Dendritic cell treated with granulocyte-macrophage colony-stimulating factor and Interleukin-4, amounts not matched to agents 40 ng/mL and 50 ng/mL, for 4 days (primary cell): ENCODE data around the gene SELE.

Experiments
- H3K27ac Mint-ChIP-seq: one replicate; pipeline ENCODE4 v1.8.0; 2022; ENCODE audit warnings: mild to moderate bottlenecking, mixed read lengths
- H3K27me3 Mint-ChIP-seq: one replicate; pipeline ENCODE4 v1.8.0; 2022; ENCODE audit warnings: mild to moderate bottlenecking, mixed read lengths
- H3K36me3 Mint-ChIP-seq: one replicate; pipeline ENCODE4 v1.8.0; 2022; ENCODE audit warnings: low read depth, mixed read lengths
- H3K4me1 Mint-ChIP-seq: one replicate; pipeline ENCODE4 v1.8.0; 2022; ENCODE audit warnings: low read depth, mixed read lengths
- H3K4me3 Mint-ChIP-seq: one replicate; pipeline ENCODE4 v1.8.0; 2022; ENCODE audit warnings: mild to moderate bottlenecking, moderate library complexity, mixed read lengths
- H3K9me3 Mint-ChIP-seq: one replicate; pipeline ENCODE4 v1.8.0; 2022; ENCODE audit warnings: mixed read lengths
- intact Hi-C: fragments of 100-400 bp; cut with micrococcal nuclease; formaldehyde crosslinking; loops from one replicate; pipeline ENCODE4 v1.15.0; 2022

The SELE gene, protein sequence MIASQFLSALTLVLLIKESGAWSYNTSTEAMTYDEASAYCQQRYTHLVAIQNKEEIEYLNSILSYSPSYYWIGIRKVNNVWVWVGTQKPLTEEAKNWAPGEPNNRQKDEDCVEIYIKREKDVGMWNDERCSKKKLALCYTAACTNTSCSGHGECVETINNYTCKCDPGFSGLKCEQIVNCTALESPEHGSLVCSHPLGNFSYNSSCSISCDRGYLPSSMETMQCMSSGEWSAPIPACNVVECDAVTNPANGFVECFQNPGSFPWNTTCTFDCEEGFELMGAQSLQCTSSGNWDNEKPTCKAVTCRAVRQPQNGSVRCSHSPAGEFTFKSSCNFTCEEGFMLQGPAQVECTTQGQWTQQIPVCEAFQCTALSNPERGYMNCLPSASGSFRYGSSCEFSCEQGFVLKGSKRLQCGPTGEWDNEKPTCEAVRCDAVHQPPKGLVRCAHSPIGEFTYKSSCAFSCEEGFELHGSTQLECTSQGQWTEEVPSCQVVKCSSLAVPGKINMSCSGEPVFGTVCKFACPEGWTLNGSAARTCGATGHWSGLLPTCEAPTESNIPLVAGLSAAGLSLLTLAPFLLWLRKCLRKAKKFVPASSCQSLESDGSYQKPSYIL

DNA sequence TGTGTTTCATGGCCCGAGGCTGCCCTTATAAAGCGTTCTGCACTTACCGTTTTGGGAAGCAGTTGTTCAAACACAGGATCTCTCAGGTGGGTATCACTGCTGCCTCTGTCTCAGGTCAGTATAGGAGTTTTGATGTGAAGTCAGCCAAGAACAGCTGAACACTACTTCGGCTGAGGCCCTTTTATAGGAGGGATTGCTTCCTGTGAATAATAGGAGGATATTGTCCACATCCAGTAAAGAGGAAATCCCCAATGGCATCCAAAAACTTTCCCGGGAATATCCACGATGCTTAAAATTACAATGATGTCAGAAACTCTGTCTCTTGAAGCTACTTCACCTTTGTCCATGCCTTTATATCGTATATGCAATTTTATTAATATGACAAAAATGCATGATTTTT is at the start of gene SELE:
Gene SELE (minus strand): TSS at position 156 of the 400 bp plus-strand sequence. CDS start 467 bp downstream, outside the sequence.
- no peak within 1 kb of the TSS for H3K4me3 Mint-ChIP-seq
- intact Hi-C loops = no loop called here
- H3K9me3 Mint-ChIP-seq = no peaks in the 10 kb centered on the region
- H3K27me3 Mint-ChIP-seq = peaks cover 3% of the 10 kb centered on the region
- H3K27ac Mint-ChIP-seq = no peak within 1 kb of the TSS
- no peaks in the 10 kb centered on the region for H3K36me3 Mint-ChIP-seq
- H3K4me1 Mint-ChIP-seq = no peaks in the 10 kb centered on the region

DNA sequence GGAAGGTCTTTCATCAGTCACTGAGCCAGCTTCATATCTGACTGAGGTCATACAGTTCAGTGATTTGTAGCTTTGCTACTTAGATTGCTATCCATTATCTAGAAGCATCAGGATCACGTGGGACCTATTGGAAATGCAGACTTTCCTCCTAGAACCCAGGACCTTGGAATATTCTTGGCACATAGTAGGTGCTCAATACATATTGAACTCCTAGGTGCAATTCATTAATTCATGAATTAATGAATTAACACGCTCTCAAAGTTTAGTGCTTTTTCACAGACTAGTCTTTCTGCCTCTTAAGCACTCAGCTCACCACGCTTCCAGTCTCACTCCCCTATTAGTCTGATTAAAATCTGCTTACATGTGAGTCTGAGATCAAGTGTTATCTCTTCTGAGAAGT is 48.7 kb upstream of the SELE start:
- Mint-ChIP-seq H3K4me3 (no peak overlapping the region), H3K27ac (no peak overlapping the region), H3K27me3 (peaks cover 17% of the 10 kb centered on the region), H3K9me3 (no peaks in the 10 kb centered on the region), H3K4me1 (peaks cover 5% of the 10 kb centered on the region), H3K36me3 (no peaks in the 10 kb centered on the region)
- intact Hi-C loops = no loop called here

DNA sequence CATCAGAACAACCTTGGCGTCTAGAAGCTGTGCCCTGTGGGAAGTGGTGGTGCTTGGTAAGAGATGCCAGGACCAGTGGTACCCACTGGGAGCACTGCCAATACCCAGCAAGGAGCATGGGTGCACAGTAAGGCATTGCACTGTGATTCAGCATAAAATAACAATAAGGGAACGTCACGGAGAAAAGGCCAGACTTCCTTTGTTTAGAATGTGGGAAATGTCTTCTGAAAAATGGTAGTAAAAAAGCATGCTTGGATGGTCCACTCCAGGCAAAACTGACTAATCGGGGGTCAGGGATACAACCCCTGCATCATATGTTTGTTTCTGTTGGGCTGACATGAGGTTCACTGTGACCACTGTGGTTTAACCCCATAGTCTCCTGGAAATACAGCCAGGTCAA is 46.1 kb upstream of the SELE start:
- intact Hi-C loops = no loop called here
- H3K27me3 Mint-ChIP-seq = peaks cover 6% of the 10 kb centered on the region
- H3K9me3 Mint-ChIP-seq = no peaks in the 10 kb centered on the region
- peaks cover 5% of the 10 kb centered on the region for H3K4me1 Mint-ChIP-seq
- no peak overlapping the region for H3K27ac Mint-ChIP-seq
- no peak overlapping the region for H3K4me3 Mint-ChIP-seq
- H3K36me3 Mint-ChIP-seq = no peaks in the 10 kb centered on the region

DNA sequence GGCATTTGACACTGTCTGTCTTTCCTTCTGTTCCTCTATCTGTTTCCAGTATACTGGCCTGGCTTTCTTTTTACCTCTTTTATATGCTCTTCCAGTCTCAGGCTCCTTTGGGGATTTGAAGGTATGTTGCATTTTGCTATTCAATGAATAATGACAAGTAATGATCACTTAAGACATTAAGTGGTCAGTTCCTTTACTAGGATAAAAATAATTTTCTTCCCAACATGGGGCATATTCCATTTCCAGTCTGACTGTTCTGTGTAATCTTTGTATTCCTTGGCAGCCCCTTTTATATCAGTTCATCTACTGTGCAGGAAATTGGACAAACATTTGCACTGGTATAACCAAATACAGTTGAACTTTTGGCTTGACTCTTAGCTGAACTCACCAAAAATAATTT is 45.3 kb upstream of the SELE start:
- Mint-ChIP-seq H3K4me1 (peaks cover 5% of the 10 kb centered on the region), H3K36me3 (no peaks in the 10 kb centered on the region), H3K27me3 (peaks cover under 1% of the 10 kb centered on the region), H3K27ac (no peak overlapping the region), H3K9me3 (no peaks in the 10 kb centered on the region), H3K4me3 (no peak overlapping the region)
- intact Hi-C loops = no loop called here

DNA sequence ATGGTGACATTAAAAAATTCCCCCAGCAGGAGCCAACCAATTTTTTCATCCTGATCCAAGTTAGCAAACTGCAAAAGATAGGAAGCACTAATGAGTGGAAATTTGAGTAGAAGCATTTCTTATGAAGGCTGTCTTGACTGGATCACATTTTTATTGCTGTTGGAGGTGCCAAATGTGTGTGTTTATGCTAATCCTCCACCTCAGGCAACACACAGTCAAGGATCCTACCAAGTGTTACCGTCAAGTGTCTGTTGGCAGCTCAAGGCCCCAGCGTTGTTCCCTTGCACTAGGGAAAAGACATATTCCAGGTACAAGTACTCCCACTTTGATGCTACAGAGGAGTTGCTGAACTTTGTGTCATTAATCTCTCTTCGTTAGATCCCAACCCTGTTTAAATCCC is 42.6 kb upstream of the SELE start:
- Mint-ChIP-seq H3K4me3 (no peak overlapping the region), H3K36me3 (no peaks in the 10 kb centered on the region), H3K27me3 (no peaks in the 10 kb centered on the region), H3K4me1 (peaks cover 5% of the 10 kb centered on the region), H3K9me3 (no peaks in the 10 kb centered on the region), H3K27ac (no peak overlapping the region)
- intact Hi-C loops = no loop called here

DNA sequence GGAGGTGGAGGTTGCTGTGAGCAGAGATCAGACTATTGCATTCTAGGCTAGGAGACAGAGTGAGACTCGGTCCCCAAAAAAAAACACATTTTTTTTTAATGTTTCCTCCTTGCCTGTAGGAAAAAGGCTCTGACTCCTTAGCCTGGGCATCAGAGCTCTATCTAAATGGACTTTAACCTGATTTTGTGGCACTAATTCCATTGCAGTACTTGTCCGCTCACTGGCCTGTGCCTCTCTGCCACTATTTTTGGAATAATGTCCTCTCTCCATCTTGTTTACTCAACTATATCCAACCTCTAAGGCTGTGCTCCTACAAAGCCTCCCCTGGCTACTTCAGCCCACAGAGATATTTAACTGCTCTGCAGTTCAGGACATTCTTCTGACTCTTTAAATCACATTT is 34.3 kb upstream of the SELE start:
- Mint-ChIP-seq H3K27me3 (no peaks in the 10 kb centered on the region), H3K4me1 (no peaks in the 10 kb centered on the region), H3K27ac (no peak overlapping the region)

DNA sequence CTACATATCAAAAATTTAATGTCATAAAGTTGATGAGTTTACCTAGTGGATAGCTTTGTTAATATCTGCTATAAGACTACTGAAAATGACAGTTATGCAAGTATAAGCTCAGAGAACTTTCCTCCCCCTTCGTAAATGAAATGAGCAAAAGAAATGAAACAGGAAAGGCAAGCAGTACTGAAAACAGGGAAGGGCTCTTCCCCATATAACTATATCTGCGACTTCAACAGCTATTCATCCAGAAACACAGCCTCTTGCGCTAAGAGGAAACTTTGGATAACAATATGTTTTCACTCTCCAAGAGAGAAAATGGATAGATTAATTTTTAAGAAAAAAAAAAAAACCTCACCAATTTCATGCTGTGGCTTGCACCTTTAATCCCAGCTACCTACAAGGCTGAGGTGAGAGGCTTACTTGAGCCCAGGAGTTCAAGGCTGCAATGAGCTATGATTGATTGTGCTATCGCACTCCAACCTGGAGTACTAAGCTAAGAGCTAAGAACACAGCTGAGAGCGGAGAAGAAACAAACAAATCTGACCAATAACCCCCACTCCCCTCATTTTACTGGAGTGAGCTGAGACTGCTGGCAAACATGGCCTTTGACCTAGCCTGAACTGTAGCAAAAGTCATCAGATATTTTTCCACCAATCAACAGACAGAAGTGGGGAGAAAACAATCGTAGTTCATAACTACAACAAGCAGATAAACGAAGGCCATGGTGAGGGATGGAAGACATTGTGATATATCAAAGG is 31.9 kb upstream of the SELE start:
- Mint-ChIP-seq H3K4me3 (no peak overlapping the region), H3K27me3 (no peaks in the 10 kb centered on the region), H3K27ac (no peak overlapping the region), H3K9me3 (no peaks in the 10 kb centered on the region), H3K36me3 (no peaks in the 10 kb centered on the region), H3K4me1 (no peaks in the 10 kb centered on the region)
- intact Hi-C loops = no loop called here

More for the DNA sequence above, 34.3 kb upstream of the SELE start:
- H3K36me3 Mint-ChIP-seq = no peaks in the 10 kb centered on the region
- no peaks in the 10 kb centered on the region for H3K9me3 Mint-ChIP-seq
- intact Hi-C loops = no loop called here
- no peak overlapping the region for H3K4me3 Mint-ChIP-seq

DNA sequence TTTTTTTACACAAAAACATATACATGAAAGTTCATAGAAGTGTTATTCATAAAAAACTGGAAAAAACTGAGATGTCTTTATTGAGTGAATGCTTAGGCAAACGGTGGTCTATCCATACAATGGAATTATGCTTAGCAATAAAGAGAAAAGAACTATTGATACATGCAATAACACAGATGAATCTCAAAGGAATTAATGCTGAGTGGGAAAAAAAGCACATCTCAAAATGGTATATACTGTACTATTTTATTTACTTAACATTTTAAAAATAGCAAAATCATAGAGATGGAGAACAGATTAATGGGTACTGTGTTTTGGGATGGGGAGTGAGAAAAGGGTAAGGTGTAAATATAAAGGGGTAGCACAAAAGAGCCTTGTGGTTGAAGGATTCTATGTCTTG is 31.0 kb upstream of the SELE start:
- Mint-ChIP-seq H3K27me3 (no peaks in the 10 kb centered on the region), H3K4me3 (no peak overlapping the region), H3K9me3 (no peaks in the 10 kb centered on the region), H3K4me1 (no peaks in the 10 kb centered on the region), H3K36me3 (no peaks in the 10 kb centered on the region), H3K27ac (no peak overlapping the region)
- intact Hi-C loops = no loop called here

DNA sequence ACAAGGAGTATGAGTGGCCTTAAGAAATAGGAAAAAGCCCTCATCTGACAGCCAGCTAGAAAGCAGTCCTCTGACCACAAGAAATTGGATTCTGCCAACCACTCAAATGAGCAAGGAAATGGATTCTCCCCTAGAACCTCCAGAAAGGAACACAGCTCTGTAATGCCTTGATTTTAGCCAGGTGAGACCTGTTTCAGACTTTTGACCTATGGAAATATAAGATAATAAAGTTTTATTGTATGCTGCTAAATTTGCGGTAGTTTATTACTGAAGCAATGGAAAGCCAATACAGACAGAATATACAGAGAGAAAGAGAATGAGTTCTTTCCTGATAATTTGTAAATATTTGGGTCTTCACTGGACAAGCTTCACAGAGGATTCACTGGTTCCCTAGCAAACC is 28.8 kb upstream of the SELE start:
- Mint-ChIP-seq H3K4me3 (no peak overlapping the region), H3K27me3 (no peaks in the 10 kb centered on the region), H3K36me3 (no peaks in the 10 kb centered on the region), H3K9me3 (no peaks in the 10 kb centered on the region), H3K27ac (no peak overlapping the region), H3K4me1 (no peaks in the 10 kb centered on the region)
- intact Hi-C loops = no loop called here

DNA sequence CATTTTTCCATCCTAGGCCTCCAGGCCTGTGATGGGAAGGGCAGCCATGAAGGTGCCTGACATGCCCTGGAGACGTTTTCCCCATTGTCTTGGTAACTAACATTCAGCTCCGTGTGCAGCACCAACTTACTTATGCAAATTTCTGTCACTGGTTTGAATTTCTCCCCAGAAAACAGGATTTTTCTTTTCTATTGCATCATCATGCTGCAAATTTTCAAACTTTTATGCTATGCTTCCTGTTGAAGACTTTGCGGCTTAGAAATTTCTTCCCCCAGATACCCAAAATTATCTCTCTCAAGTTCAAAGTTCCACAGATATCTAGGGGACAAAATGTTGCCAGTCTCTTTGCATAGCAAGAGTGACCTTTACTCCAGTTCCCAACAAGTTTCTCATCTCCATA is 25.2 kb upstream of the SELE start:
- no peaks in the 10 kb centered on the region for H3K9me3 Mint-ChIP-seq
- no peak overlapping the region for H3K27ac Mint-ChIP-seq
- no peaks in the 10 kb centered on the region for H3K27me3 Mint-ChIP-seq
- intact Hi-C loops = no loop called here
- H3K4me3 Mint-ChIP-seq = no peak overlapping the region
- no peaks in the 10 kb centered on the region for H3K4me1 Mint-ChIP-seq
- no peaks in the 10 kb centered on the region for H3K36me3 Mint-ChIP-seq

DNA sequence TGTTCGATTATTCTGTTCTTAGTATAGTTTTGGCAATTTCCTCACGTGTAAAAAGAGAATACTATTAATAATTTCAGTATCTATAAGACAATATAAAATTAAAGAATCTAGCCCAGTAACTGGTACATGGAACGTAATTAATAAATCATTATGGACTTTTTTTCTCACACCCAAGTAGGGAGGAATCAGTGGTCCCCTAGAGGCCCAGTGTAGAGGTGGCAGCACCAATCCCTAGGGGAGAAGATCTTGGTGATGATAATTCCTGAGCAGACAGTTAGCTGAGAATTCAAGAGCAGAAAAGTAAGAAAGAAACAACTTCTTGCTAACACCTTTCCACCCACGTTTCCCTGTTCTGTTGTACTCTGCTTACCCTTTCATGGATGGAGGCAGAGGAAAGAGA is 19.7 kb upstream of the SELE start:
- intact Hi-C loops = no loop called here
- no peaks in the 10 kb centered on the region for H3K4me1 Mint-ChIP-seq
- no peak overlapping the region for H3K4me3 Mint-ChIP-seq
- H3K36me3 Mint-ChIP-seq = no peaks in the 10 kb centered on the region
- no peak overlapping the region for H3K27ac Mint-ChIP-seq
- no peaks in the 10 kb centered on the region for H3K9me3 Mint-ChIP-seq
- no peaks in the 10 kb centered on the region for H3K27me3 Mint-ChIP-seq

DNA sequence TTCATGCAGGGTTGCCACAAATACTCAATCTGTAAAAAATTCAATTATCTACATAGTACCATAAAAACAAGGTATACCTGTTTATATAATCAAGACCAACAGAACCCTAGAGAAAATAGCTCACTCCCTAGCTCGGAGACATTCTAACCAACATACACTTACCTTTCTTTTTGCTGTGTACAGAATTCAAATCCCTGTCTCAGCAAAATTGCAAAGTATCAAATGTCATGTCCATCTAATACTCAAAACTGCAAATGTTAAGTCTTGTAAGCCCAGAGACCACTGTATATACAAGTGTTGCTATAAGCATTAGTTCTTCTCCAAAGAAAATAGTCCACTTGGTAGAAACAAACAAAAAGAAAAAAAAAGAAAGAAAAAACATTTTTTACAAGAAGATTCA is 16.2 kb upstream of the SELE start:
- H3K9me3 Mint-ChIP-seq = no peaks in the 10 kb centered on the region
- no peaks in the 10 kb centered on the region for H3K4me1 Mint-ChIP-seq
- H3K27ac Mint-ChIP-seq = no peak overlapping the region
- H3K36me3 Mint-ChIP-seq = no peaks in the 10 kb centered on the region
- H3K4me3 Mint-ChIP-seq = no peak overlapping the region
- intact Hi-C loops = no loop called here
- H3K27me3 Mint-ChIP-seq = no peaks in the 10 kb centered on the region

DNA sequence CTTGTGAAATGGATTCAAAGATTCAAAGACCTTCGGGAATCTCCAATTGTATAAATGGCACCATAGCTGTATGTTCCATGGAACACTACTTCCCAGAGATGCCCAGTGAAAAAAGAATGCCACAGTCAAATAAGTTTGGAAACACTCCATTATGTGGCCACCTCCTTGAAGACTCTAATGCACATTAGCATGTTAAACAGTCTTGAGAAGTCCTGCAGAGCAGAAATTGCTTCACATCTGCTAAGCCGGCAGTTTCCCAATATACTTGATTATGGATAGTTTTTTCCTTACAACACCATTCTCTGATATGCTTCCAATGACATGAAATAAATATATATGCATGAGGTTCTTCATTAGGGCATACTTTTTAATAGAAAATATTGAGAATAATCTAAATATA is 12.7 kb upstream of the SELE start:
- Mint-ChIP-seq H3K27ac (no peak overlapping the region), H3K36me3 (no peaks in the 10 kb centered on the region), H3K4me1 (no peaks in the 10 kb centered on the region), H3K4me3 (no peak overlapping the region), H3K9me3 (no peaks in the 10 kb centered on the region), H3K27me3 (no peaks in the 10 kb centered on the region)
- intact Hi-C loops = no loop called here

DNA sequence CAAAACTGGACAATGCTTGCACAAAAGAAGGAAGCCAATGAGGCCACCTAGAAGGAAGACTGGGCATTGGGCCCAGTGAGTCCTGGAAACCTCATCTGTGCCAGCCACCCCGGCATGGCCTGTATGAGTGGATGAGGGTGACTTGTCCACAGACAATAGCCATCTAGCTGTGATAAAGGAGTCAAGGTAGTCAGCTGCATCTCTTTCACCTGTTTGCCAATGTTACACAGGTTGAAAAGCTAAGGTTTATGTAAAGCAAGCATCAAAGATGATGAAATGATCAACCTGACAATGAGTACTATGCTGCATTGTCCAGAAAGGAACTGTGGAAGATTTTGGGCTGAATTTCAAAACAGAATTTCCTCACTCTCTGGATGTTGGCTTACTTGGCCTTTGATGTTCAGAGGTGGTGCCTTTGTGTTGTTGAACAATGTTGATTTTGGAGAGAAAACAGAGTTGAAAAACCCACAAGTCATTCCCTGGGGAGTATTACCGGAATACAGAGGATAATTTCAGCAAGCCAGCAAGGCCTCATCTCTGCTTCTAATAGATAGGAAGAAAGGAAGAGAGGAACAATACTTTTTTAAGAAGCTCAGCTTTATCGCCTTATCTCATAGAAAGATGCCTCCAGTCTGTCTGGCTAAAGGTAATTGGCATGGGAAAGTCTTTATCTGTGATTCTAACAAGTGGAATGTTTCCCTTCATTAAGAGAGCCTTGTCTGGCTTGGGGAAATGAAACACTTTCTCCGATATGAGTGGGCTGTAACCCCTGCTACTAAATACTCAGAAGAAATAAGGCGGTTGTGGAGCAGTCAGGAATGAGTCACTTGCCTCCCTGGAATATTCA is 11.4 kb upstream of the SELE start:
- no peaks in the 10 kb centered on the region for H3K36me3 Mint-ChIP-seq
- H3K27me3 Mint-ChIP-seq = no peaks in the 10 kb centered on the region
- no peaks in the 10 kb centered on the region for H3K4me1 Mint-ChIP-seq

More for the DNA sequence above, 11.4 kb upstream of the SELE start:
- intact Hi-C loops = no loop called here
- no peak overlapping the region for H3K4me3 Mint-ChIP-seq
- no peak overlapping the region for H3K27ac Mint-ChIP-seq
- no peaks in the 10 kb centered on the region for H3K9me3 Mint-ChIP-seq
